Measurements from ENCODE around the gene COQ10B.

GRCh38 chr2:197460649-197461048, 7.3 kb downstream of the COQ10B start:
- no peak for TF ChIP-seq CTCF (IDR thresholded peaks at IDR 0.05)
- TF ChIP-seq POLR2A (IDR thresholded peaks at IDR 0.05) = no peak
- no peak for TF ChIP-seq EP300 (IDR thresholded peaks at IDR 0.05)
- no peak for TF ChIP-seq POLR2AphosphoS5 (IDR thresholded peaks at IDR 0.05)
